Measurements from ENCODE around the gene PLA2G4B. TPM values are rescaled to one million over a fixed set of nuclear protein-coding genes. Genes with fewer than 3 reads are reported as not detected.
A peak's percentile ranks its signal among the peaks of the same experiment; 100 is the strongest.

The PLA2G4B gene
- total RNA-seq, 1 experiment from 2014 or later = 11.0 TPM

DNA sequence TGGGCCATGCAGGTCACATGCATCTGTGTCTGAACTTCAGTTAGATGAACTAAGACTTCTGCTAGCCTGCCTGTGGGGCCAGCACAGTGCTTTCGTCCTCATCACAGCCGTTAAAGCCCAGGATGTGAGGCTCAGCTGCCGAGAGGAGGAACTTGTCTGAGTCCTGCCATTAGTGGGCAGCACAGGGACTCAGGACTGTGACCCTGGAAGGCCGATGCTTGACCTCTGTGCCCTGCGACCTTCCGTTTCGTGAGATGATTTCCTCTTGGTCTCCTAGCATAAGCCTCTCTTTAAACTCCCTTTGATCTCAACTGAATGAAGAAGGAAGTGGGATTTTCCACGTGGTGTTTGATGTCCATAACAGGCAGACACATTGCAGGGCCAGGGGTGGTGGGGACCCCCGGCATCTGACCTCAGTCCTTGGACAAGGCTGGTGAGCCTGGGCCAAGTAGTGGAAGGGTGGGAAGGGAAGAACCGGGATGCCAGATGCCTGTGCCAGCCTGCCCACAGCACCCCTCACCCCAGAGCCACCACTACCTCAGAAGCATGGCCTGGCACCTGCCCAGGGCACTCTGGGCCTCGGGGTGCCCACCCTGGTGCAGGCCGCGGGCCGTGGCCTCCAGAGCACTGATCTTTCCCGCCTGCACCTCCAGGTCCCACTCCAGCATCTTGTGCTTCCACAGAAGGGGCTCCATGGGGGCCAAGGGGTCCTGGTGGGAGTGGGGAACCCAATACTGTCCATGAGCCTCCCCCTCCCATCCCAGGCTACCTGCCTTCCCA is 21.6 kb downstream of the PLA2G4B start:
- H3K4me3 Mint-ChIP-seq = no peak overlapping the region
- DNase-seq (ENCODE audit: low spot score) = no peak

DNA sequence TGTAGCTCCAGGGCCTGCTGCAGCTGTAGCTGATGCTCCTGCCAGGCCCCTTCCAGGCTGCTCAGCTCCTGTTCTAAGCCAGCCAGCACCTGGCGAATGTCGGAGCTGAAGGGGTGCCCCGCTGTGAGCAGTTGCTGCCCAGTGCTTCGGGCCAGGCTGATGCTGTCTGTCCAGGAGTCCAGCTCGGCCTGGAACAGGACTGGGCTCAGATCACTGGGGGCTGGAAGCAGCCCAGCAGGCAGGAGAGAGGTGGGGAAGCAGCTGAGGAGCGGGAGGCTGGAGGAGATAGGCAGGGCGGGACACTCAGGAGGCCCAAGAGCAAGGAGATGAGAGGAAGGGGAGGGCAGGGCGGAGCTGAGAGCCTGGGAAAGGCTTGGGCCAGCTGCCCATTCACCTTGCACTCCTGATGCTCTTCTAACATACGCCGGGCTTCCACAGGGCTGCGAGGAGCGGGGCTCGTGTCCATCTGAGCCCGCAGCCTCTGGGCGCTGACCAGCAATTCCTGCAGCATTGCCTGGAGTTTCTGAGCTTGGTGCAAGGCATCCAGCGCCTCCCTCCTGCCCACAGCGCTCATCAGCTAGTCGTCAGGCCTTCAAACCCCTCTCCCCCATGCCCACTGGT is 23.2 kb downstream of the PLA2G4B start:
- ChIA-PET POLR2A (no interaction called here), CTCF (interaction anchor here (0.5 to 2.5 kb wide), 7 partner anchors 11 to 304 kb away, joined by 3 to 27 read pairs (median 4); partner anchors contain the start of genes JMJD7 and MAPKBP1)
- no peak for ATAC-seq

More for the DNA sequence above, 21.6 kb downstream of the PLA2G4B start:
- H3K4me1 Mint-ChIP-seq = peaks cover 9% of the 10 kb centered on the region
- H3K27me3 Mint-ChIP-seq (ENCODE audit: low read depth) = no peaks in the 10 kb centered on the region
- no peaks in the 10 kb centered on the region for H3K36me3 Mint-ChIP-seq
- TF ChIP-seq, protein P1, sequence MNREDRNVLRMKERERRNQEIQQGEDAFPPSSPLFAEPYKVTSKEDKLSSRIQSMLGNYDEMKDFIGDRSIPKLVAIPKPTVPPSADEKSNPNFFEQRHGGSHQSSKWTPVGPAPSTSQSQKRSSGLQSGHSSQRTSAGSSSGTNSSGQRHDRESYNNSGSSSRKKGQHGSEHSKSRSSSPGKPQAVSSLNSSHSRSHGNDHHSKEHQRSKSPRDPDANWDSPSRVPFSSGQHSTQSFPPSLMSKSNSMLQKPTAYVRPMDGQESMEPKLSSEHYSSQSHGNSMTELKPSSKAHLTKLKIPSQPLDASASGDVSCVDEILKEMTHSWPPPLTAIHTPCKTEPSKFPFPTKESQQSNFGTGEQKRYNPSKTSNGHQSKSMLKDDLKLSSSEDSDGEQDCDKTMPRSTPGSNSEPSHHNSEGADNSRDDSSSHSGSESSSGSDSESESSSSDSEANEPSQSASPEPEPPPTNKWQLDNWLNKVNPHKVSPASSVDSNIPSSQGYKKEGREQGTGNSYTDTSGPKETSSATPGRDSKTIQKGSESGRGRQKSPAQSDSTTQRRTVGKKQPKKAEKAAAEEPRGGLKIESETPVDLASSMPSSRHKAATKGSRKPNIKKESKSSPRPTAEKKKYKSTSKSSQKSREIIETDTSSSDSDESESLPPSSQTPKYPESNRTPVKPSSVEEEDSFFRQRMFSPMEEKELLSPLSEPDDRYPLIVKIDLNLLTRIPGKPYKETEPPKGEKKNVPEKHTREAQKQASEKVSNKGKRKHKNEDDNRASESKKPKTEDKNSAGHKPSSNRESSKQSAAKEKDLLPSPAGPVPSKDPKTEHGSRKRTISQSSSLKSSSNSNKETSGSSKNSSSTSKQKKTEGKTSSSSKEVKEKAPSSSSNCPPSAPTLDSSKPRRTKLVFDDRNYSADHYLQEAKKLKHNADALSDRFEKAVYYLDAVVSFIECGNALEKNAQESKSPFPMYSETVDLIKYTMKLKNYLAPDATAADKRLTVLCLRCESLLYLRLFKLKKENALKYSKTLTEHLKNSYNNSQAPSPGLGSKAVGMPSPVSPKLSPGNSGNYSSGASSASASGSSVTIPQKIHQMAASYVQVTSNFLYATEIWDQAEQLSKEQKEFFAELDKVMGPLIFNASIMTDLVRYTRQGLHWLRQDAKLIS (CRISPR knock-in tag; IDR thresholded peaks at IDR 0.05; ENCODE audit: borderline replicate concordance) = no peak
- TF ChIP-seq, protein P2, sequence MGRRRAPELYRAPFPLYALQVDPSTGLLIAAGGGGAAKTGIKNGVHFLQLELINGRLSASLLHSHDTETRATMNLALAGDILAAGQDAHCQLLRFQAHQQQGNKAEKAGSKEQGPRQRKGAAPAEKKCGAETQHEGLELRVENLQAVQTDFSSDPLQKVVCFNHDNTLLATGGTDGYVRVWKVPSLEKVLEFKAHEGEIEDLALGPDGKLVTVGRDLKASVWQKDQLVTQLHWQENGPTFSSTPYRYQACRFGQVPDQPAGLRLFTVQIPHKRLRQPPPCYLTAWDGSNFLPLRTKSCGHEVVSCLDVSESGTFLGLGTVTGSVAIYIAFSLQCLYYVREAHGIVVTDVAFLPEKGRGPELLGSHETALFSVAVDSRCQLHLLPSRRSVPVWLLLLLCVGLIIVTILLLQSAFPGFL (CRISPR knock-in tag; IDR thresholded peaks at IDR 0.05; ENCODE audit: borderline replicate concordance) = no peak
- TF ChIP-seq MYBL2 (CRISPR knock-in tag; IDR thresholded peaks at IDR 0.05) (no peak), ESRRA (CRISPR knock-in tag; IDR thresholded peaks at IDR 0.05; ENCODE audit: borderline replicate concordance) (no peak)
- no peak overlapping the region for H3K27ac Mint-ChIP-seq
- ChIA-PET CTCF (interaction anchor here (2.5 to 3.1 kb wide), 2 partner anchors 44 to 86 kb away, joined by 23 to 27 read pairs; partner anchors contain the start of gene MAPKBP1), POLR2A (no interaction called here)
- no peaks in the 10 kb centered on the region for H3K9me3 Mint-ChIP-seq
- ATAC-seq = 0 out of 2 replicates have a peak, but pooled peaks have one; percentile 10

More for the DNA sequence above, 23.2 kb downstream of the PLA2G4B start:
- no peak overlapping the region for H3K27ac Mint-ChIP-seq
- H3K4me1 Mint-ChIP-seq = peaks cover 5% of the 10 kb centered on the region
- H3K27me3 Mint-ChIP-seq (ENCODE audit: low read depth) = no peaks in the 10 kb centered on the region
- H3K36me3 Mint-ChIP-seq = no peaks in the 10 kb centered on the region
- no peaks in the 10 kb centered on the region for H3K9me3 Mint-ChIP-seq
- TF ChIP-seq TCF7 (CRISPR knock-in tag; IDR thresholded peaks at IDR 0.05; ENCODE audit: low read depth) (no peak), MYBL2 (CRISPR knock-in tag; IDR thresholded peaks at IDR 0.05) (no peak), HMGA2 (CRISPR knock-in tag; IDR thresholded peaks at IDR 0.05) (no peak)
- TF ChIP-seq, protein P3, sequence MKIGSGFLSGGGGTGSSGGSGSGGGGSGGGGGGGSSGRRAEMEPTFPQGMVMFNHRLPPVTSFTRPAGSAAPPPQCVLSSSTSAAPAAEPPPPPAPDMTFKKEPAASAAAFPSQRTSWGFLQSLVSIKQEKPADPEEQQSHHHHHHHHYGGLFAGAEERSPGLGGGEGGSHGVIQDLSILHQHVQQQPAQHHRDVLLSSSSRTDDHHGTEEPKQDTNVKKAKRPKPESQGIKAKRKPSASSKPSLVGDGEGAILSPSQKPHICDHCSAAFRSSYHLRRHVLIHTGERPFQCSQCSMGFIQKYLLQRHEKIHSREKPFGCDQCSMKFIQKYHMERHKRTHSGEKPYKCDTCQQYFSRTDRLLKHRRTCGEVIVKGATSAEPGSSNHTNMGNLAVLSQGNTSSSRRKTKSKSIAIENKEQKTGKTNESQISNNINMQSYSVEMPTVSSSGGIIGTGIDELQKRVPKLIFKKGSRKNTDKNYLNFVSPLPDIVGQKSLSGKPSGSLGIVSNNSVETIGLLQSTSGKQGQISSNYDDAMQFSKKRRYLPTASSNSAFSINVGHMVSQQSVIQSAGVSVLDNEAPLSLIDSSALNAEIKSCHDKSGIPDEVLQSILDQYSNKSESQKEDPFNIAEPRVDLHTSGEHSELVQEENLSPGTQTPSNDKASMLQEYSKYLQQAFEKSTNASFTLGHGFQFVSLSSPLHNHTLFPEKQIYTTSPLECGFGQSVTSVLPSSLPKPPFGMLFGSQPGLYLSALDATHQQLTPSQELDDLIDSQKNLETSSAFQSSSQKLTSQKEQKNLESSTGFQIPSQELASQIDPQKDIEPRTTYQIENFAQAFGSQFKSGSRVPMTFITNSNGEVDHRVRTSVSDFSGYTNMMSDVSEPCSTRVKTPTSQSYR (CRISPR knock-in tag; IDR thresholded peaks at IDR 0.05) = no peak
- TF ChIP-seq, protein P4, sequence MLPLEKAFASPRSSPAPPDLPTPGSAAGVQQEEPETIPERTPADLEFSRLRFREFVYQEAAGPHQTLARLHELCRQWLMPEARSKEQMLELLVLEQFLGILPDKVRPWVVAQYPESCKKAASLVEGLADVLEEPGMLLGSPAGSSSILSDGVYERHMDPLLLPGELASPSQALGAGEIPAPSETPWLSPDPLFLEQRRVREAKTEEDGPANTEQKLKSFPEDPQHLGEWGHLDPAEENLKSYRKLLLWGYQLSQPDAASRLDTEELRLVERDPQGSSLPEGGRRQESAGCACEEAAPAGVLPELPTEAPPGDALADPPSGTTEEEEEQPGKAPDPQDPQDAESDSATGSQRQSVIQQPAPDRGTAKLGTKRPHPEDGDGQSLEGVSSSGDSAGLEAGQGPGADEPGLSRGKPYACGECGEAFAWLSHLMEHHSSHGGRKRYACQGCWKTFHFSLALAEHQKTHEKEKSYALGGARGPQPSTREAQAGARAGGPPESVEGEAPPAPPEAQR (CRISPR knock-in tag; IDR thresholded peaks at IDR 0.05) = no peak
- H3K4me3 Mint-ChIP-seq = no peak overlapping the region
- DNase-seq (ENCODE audit: low spot score) = no peak
